SU-DHL-6 (cell line): ENCODE measurements around the gene TENM4.

ENCODE experiments used
- H2AFZ ChIP-seq: fragments of 200-600 bp; sonication (generic); 2 replicates; pipeline ENCODE4 v1.6.1; 2014; ENCODE audit warnings: low read depth, mild to moderate bottlenecking, moderate library complexity, mixed read lengths, antibody characterized with exemption, low read length; ENCODE audit not compliant: severe bottlenecking
- H3F3A ChIP-seq: fragments of 200-600 bp; shearing (Covaris generic); 2 replicates; pipeline ENCODE4 v1.6.0; 2016; ENCODE audit warnings: antibody characterized with exemption, mild to moderate bottlenecking; ENCODE audit not compliant: insufficient read depth
- H3K27ac ChIP-seq: fragments of 200-600 bp; sonication (generic); 2 replicates; pipeline ENCODE4 v1.5.1; 2016; ENCODE audit warnings: low read depth, mild to moderate bottlenecking, low read length, moderate library complexity, mixed read lengths
- H3K27me3 ChIP-seq: fragments of 200-600 bp; sonication (generic), shearing (Covaris generic); 2 replicates; pipeline ENCODE4 v1.6.0; 2014; ENCODE audit warnings: mild to moderate bottlenecking, low read length
- H3K36me3 ChIP-seq: fragments of 200-600 bp; sonication (generic); 2 replicates; pipeline ENCODE4 v1.6.1; 2014; ENCODE audit warnings: mild to moderate bottlenecking, low read length, mixed read lengths
- H3K4me2 ChIP-seq: fragments of 300-600, 200-600 bp; shearing (Covaris generic), sonication (generic); 2 replicates; pipeline ENCODE4 v1.6.0; 2014; ENCODE audit warnings: low read length, low read depth, mild to moderate bottlenecking; ENCODE audit not compliant: poor library complexity, severe bottlenecking
- H3K4me3 ChIP-seq: fragments of 200-600 bp; sonication (generic); 2 replicates; pipeline ENCODE4 v1.5.1; 2014; ENCODE audit warnings: antibody characterized with exemption, low read length, mild to moderate bottlenecking, mixed read lengths; ENCODE audit not compliant: insufficient read depth, poor library complexity, severe bottlenecking
- H3K79me2 ChIP-seq: fragments of 200-600 bp; sonication (generic); 2 replicates; pipeline ENCODE4 v1.6.1; 2014; ENCODE audit warnings: mild to moderate bottlenecking, low read length, moderate library complexity; ENCODE audit not compliant: insufficient read depth
- H3K9ac ChIP-seq: fragments of 200-600 bp; sonication (generic); 2 replicates; pipeline ENCODE4 v1.7.0; 2014; ENCODE audit warnings: mild to moderate bottlenecking, low read length
- H3K9me2 ChIP-seq: fragments of 200-600 bp; sonication (generic); replicated peaks from 2 replicates; pipeline ENCODE4 v1.6.1; 2014; ENCODE audit warnings: low read length; ENCODE audit not compliant: insufficient read depth
- H3K9me3 ChIP-seq: fragments of 200-600 bp; sonication (generic); 2 replicates; pipeline ENCODE4 v1.6.1; 2014; ENCODE audit warnings: low read length, mixed read lengths; ENCODE audit not compliant: insufficient read depth
- H4K20me1 ChIP-seq: fragments of 200-600 bp; sonication (generic); 2 replicates; pipeline ENCODE4 v1.6.1; 2014; ENCODE audit warnings: low read depth, mild to moderate bottlenecking, antibody characterized with exemption, low read length, moderate library complexity, mixed read lengths
- CTCF ChIP-seq: fragments of 200-600 bp; sonication (generic); IDR thresholded peaks from one replicate; pipeline ENCODE4 v1.5.1; 2017; ENCODE audit warnings: antibody characterized with exemption, mild to moderate bottlenecking, low read length, moderate library complexity; ENCODE audit not compliant: insufficient read depth, poor library complexity, severe bottlenecking
- EZH2phosphoT487 ChIP-seq: fragments of 200-600 bp; sonication (generic), shearing (Covaris generic); conservative IDR thresholded peaks from 2 replicates; pipeline ENCODE4 v1.6.1; 2018; ENCODE audit warnings: mild to moderate bottlenecking, antibody characterized with exemption, low read length, moderate library complexity, mixed read lengths

Gene TENM4

GRCh38 chr11:79404325-79404724 is 36.5 kb downstream of the TENM4 start:
- Histone ChIP-seq H3K9me3 (no peaks in the 10 kb centered on the region), H2AFZ (no peak overlapping the region), H3F3A (no peaks in the 10 kb centered on the region), H3K4me2 (no peak overlapping the region), H4K20me1 (no peaks in the 10 kb centered on the region), H3K36me3 (no peaks in the 10 kb centered on the region), H3K9me2 (no peaks in the 10 kb centered on the region), H3K27ac (no peak overlapping the region), H3K9ac (no peak overlapping the region), H3K79me2 (no peaks in the 10 kb centered on the region), H3K27me3 (no peaks in the 10 kb centered on the region), H3K4me3 (no peak overlapping the region)
- TF ChIP-seq CTCF: no peak
- TF ChIP-seq EZH2phosphoT487: no peak

GRCh38 chr11:79403839-79404238 is 37.0 kb downstream of the TENM4 start:
- no peak for TF ChIP-seq EZH2phosphoT487
- no peak for TF ChIP-seq CTCF

GRCh38 chr11:79402912-79403311 is 37.9 kb downstream of the TENM4 start:
- TF ChIP-seq CTCF (no peak), EZH2phosphoT487 (no peak)
- Histone ChIP-seq H3K27ac (no peak overlapping the region), H3K4me3 (no peak overlapping the region), H3F3A (no peaks in the 10 kb centered on the region), H3K9me3 (no peaks in the 10 kb centered on the region), H3K4me2 (no peak overlapping the region), H3K79me2 (no peaks in the 10 kb centered on the region), H3K9me2 (no peaks in the 10 kb centered on the region), H3K9ac (no peak overlapping the region), H2AFZ (no peak overlapping the region), H3K27me3 (no peaks in the 10 kb centered on the region), H3K36me3 (no peaks in the 10 kb centered on the region), H4K20me1 (no peaks in the 10 kb centered on the region)

More at GRCh38 chr11:79403839-79404238, 37.0 kb downstream of the TENM4 start:
- Histone ChIP-seq H3K4me3 (no peak overlapping the region), H3K27me3 (no peaks in the 10 kb centered on the region), H2AFZ (no peak overlapping the region), H3K9me2 (no peaks in the 10 kb centered on the region), H3K9ac (no peak overlapping the region), H3K36me3 (no peaks in the 10 kb centered on the region), H3K4me2 (no peak overlapping the region), H3K27ac (no peak overlapping the region), H4K20me1 (no peaks in the 10 kb centered on the region), H3K9me3 (no peaks in the 10 kb centered on the region), H3K79me2 (no peaks in the 10 kb centered on the region), H3F3A (no peaks in the 10 kb centered on the region)
